DMS79 treated with DMSO at 0.1 percent for 48 hours (cell line): ENCODE results near the gene KANK3.
"Not testable (repeated sequence)": the region's sequence is repeated elsewhere in the genome, so short reads cannot be mapped to it uniquely, and the experiment has no call there.

ENCODE experiments used
- DNase-seq: peaks from one replicate; lab custom pipeline; 2025; lab: John Stamatoyannopoulos, UW

The KANK3 gene

DNA sequence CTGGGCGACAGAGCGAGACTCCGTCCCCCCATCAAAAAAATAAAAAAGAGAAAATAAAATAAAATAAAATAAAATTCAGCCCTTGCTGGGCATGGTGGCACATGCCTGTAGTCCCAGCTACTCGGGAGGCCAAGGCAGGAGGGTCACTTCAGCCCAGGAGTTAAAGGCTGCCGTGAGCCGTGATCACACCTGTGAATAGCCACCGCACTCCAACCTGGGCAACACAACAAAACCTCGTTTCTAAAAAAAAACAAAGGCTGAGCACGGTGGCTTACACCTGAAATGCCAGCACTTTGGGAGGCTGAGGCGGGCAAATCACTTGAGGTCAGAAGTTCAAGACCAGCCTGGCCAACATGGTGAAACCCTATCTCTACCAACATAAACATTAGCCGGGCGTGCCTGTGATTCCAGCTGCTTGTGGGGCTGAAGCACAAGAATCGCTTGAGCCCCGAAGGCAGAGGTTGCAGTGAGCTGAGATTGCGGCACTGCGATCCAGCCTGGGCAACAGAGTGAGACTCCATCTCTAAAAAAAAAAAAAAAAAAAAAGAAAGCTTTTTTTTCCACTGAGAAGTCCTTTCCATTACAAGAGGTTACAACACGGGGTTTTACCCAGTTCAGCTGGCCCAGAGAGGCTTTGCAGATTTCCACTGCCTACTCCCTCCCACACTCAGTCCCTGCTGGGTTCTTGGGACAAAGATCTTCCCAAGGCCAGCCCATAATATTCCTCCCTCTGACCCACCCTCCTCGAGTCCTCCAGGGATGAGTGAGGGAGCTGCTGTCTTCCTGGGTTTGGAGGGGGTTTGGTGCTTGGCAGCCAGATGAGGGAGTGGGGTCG is 27.3 kb upstream of the KANK3 start:
- DNase-seq, result no peak

DNA sequence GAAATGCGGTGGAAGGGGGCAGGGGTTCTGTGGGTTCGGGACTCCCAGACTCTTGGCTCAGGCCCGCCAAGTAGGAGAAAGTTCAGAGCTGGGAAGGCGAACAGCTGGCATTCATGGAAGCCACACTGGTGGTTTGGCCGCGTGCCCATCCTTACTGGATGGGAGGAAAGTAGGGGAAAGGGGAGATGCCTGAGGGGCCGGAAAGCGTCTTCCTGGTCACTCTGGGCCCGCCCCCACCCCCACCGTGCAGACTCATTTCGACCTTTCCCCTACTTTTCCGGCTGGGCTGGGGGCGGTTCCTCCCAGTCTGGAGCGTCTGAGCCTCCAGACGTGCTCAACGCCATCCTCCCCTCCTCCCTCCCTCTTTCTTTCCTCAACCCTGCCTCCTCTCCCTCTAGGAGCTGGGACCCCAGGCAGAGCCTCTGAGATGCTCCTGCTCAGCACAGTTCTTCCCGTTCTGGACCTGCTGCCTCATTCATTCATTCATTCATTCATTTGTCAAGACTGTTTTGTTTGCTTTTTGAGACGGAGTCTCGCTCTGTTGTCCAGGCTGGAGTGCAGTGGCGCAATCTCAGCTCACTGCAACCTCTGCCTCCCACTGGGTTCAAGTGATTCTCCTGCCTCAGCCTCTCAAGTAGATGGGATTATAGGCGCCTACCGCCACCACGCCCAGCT is 24.4 kb upstream of the KANK3 start:
- peak; percentile 84 for DNase-seq

DNA sequence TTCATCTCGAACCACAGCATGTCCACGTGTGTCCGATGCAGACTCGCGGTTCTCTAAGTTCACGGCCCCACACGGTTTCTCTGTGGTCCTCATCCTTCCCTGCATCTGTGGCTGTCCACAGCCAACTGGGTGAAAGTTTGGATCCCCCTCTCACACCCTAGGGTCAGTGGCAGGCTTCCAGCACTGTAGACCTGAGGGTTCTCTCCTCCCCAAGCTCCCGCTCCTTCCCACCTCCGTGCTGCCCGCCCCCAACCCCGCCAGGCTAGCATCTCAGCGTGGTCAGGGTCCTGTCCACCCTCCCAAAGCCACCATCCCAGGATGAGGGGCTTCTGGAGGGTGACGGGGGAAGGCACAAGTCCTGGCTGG is 23.9 kb upstream of the KANK3 start:
- no peak for DNase-seq

DNA sequence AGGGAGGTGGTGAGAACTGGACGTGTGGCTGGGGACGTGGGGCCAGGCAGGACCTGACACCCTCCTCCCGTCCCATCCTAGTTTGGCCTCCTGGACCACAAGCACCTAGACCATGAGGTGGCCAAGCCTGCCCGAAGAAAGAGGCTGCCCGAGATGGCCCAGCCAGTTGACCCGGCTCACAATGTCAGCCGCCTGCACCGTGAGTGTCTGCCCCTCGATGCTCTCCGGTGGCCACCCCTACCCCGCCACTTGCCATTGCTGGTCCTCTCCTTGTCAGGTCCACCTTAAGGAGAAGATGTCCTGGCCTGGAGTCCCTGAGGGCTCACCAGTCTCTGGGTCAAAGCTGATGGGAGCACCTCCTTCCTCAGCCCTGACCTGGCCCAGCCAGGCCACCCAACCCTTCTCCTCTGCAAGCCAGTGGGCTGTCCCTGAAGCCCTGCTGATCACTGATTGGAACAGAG is 23.1 kb upstream of the KANK3 start:
- no peak for DNase-seq

DNA sequence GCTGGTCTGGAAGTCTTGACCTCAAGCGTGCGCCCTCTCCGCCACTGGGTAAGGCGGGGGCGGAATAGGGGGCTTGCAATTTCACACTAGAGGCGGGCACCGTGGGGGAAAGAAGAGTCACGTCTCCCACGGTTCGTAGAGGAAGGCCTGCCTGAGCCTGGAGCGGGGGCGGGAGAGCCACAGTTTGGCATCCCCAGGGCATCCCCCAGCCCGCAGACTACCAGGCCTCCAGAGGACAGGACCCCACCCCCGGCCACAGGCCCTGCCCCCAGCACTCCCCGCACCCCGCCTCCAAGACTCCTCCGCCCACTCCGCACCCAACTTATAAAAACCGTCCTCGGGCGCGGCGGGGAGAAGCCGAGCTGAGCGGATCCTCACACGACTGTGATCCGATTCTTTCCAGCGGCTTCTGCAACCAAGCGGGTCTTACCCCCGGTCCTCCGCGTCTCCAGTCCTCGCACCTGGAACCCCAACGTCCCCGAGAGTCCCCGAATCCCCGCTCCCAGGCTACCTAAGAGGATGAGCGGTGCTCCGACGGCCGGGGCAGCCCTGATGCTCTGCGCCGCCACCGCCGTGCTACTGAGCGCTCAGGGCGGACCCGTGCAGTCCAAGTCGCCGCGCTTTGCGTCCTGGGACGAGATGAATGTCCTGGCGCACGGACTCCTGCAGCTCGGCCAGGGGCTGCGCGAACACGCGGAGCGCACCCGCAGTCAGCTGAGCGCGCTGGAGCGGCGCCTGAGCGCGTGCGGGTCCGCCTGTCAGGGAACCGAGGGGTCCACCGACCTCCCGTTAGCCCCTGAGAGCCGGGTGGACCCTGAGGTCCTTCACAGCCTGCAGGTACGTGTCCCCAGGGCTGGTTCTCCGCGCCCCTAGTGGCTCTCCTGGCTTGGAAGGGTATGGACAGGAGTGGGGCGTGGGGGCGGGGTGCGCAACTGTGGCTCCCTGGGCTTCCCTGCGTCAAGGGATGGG is 21.0 kb upstream of the KANK3 start, which contains the start of gene ANGPTL4:
Gene ANGPTL4, plus strand, starts transcription at position 353 of the 969 bp plus-strand sequence. Its CDS starts 167 bp downstream, at position 520.
- peak; percentile 30 for DNase-seq

DNA sequence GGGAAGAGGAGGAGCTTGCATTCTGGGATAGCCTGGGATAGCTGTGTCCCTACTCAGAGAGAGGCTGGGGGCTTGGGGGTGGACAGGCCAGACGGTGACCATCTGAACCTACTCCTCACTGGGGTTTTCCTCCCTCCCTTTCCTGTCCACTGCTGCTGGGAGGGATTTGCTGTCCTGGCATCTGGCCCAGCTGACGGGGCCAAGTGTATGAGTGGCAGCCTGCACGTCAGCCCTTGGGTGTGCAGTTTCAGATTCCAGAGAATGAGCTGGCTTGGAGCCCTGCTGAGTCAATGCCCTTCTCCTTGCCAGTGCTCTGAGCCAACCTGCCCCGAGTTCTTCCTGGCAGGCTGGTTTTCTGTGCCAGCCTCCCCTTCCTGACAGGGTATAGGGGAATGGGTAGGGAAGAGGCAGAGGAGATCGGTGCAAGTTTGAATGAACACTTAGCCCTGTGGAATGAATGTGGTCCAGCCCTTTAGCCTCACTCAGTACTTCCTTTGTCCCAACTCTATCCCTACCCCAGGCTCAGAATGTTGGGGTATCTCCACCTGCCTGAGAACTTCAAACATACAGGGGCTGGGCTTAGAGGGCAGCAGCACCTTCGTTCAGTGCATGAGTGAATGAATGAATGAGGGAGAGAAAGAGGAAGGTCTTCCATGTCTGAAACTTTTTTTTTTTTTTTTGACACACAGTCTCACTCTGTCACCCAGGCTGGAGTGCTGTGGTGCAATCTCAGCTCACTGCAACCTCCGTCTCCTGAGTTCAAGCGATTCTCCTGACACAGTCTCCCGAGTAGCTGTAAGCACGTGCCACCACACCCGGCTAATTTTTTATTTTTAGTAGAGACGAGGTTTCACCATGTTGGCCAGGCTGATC is 19.1 kb upstream of the KANK3 start:
- DNase-seq, result peak; percentile 89

DNA sequence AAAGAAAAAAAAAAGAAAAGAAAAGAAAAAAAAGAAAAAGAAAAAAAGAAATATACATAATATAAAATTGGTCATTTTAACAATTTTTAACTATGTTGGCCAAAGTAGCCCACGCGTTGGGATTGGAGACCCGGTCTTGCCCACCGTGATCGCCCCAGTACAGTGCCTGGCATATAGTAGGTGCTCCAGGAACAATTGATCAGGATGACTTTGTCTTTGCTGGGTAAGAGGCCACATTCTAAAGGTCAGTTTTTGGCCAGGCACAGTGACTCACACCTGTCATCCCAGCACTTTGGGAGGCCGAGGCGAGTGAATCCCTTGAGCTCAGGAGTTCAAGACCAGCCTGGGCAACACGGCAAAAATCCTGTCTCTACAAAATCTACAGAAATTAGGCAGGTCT is 17.1 kb upstream of the KANK3 start:
- DNase-seq, result no peak

DNA sequence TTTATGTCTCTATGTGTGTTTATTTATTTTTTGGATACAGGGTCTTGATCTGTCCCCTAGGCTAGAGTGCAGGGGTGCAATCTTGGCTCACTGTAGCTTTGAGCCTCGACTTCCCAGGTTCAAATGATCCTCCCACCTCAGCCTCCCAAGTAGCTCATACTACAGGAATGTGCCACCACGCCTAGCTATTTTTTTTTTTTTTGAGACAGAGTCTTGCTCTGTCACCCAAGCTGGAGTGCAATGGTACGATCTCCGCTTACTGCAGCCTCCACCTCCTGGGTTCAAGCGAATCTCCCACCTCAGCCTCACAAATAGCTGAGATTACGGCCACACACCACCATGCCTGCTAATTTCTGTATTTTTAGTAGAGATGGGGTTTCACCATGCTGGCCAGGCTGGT is 15.9 kb upstream of the KANK3 start:
- DNase-seq, result no peak

DNA sequence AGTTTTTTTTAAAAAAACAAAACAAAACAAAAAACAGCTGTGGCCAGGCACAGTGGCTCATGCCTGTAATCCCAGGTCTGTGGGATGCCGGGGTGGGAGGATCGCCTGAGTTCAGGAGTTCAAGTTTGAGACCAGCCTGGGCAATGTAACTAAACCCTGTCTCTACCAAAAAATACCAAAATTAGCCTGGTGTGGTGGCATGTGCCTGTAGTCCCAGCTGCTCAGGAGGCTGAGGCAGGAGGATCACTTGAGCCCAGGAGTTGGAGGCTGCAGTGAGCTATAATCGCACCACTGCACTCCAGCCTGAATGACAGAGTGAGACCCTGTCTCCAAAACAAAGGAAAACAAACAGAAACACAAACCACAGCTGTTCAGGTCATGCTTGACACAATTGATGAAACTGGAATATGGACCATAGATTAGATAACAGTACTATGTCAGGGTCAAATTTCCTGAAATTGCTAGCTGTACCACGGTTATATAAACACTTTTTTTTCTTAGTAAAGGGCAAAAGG is 14.0 kb upstream of the KANK3 start:
- DNase-seq, result no peak

DNA sequence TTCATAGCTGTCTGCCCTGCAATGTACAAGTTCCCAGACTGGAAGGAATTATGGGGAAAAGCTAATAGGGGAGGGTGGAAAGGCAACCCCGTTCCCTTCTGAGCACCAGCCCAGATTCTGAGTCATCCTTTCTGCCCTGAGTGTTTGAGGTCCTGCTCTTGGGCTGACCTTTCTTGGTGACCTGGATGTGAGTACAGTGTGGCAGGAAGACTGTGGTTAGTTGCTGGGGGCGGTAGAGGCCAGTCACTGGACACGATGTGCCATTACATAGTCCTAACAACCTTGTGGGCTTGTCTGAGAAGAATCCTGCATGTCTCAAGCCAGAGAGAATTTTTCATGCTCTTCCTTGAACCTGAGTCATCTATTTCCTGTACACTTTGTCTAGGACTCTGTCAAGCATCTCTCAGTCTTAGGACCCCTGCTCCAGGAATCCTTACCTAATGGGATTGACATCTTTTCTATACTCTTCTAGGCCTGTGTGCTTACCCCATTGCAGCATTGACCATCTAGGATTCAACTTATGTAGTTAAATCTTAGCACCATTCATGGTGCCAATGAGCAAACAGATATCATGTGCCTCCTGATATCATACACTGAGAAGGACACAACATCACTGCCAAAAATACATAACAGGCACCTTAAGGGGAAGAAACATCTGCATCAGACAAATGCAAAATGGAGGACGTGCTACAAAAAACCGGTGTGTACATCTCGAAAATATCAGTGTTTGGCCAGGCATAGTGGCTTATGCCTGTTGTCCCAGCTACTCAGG is 12.8 kb upstream of the KANK3 start:
- no peak for DNase-seq

DNA sequence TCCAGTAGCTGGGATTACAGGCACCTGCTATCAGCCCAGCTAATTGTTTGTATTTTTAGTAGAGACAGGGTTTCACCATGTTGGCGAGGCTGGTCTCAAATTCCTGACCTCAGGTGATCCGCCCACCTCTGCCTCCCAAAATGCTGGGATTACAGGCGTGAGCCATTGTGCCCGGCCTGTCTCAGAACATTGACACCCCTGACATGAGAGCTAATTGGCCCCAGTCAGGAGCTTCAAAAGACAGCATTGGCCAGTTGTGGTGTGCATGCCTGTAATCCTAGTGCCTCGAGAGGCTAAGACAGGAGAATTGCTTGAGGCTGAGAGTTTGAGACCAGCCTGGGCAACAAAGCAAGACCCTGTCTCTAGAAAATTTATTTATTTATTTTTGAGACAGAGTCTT is 9.8 kb upstream of the KANK3 start:
- DNase-seq, result not testable (repeated sequence)

DNA sequence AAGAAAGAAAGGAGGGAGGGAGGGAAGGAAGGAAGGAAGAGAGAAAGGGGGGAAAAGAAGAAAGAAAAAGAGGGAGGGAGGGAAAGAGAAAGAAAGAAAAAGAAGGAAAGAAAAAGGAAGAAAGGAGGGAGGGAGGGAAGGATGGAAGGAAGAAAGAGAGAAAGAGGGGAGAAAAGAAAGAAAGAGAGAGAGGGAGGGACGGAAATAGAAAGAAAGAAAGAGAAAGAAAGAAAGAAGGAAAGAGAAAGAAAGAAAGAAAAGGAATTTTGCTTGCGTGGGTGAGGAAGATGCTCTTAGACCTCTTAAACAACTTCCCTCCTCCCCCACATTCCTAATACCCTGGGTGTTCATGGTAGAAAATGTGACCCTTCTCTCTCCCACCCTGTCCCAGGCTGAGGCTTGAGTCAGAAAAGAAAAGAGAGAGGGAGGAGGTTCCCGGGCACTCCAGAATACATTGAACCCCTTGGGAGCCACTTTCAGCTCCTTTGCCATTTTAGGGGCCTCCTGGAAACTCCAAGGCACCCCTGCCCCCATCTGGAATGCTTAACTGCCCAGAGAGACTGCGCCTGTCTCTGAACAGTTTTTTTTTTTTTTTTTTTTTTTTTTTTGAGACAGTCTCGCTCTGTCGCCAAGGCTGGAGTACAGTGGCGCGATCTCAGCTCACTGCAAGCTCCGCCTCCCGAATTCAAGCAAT is 9.2 kb upstream of the KANK3 start:
- peak; percentile 41 for DNase-seq

DNA sequence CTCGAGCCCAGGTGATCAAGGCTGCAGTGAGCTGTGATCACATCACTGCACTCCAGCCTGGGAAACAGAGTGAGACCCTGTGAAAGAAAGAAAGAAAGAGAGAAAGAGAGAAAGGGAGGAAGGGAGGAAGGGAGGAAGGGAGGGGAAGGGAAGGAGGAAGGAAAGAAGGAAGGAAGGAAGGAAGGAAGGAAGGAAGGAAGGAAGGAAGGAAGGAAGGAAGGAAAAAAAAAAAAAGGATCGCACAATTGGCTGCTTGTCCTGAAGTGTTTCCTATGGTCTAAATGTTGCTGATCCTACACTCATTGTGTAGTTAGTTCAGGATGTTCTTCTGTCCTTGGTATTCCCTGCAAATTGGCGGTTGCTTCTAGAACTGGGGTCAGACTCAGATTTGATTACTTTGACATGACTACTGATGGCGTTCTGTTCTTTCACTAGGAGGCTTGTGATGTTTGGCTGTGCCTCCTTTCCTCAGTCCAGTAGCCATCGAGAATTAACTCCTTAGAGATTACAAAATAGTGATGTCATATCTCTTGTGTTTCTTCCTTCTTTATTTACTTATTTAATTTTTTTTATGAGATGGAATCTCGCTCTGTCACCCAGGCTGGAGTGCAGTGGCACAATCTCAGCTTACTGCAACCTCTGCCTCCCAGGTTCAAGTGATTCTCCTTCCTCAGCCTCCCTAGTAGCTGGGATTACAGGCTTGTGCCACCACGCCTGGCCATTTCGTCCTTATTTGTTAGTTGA is 6.7 kb upstream of the KANK3 start:
- not testable (repeated sequence) for DNase-seq

DNA sequence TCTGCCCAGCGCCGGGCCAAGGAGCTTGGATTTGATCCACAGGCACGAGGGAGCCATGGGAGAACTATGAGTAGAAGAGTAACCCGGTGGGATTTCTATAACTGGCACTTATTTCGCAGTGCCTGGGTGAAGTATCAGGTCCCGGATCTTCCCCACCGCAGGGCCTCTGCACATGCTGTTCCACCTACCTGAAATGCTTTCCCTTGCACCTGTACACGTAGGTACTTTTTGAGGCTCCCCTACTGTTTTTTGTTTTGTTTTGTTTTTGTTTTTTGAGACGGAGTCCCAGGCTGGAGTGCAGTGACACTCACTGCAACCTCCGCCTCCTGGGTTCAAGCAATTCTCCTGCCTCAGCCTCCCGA is 402 bp upstream of the KANK3 start:
- DNase-seq, result no peak

DNA sequence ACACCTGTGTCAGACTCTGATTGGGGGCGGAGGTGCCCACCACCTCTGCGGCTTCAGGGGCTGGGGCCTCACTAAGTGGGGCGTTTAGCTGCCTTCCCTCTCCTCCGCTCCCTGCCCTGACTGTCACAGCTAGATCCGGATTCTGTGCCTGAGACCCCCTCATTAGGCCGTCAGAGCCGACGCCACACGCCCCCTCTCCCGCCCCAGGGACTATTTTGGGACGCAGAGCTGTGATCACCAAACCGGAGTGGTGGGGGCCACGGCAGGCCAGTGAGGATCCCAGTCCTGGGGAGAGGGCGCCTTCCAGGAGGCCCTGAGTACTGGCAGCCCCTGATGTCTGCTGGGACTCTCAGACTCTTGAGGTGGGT is 762 bp downstream of the KANK3 start:
- no peak for DNase-seq

DNA sequence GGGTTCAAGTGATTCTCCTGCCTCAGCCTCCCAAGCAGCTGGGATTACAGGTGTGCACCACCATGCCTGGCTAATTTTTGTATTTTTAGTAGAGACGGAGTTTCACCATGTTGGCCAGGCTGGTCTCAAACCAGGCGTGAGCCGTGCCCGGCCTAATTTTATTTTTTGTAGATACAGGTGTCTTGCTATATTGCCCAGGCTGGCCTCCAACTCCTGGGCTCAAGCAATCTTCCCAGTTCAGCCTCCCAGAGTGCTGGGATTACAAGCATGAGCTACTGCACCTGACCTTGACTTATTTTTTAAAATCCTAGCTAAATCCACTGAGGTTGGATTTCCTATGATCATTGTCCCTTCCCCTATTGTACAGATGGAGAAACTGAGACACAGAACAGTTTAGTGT is 1.6 kb downstream of the KANK3 start:
- DNase-seq, result not testable (repeated sequence)

DNA sequence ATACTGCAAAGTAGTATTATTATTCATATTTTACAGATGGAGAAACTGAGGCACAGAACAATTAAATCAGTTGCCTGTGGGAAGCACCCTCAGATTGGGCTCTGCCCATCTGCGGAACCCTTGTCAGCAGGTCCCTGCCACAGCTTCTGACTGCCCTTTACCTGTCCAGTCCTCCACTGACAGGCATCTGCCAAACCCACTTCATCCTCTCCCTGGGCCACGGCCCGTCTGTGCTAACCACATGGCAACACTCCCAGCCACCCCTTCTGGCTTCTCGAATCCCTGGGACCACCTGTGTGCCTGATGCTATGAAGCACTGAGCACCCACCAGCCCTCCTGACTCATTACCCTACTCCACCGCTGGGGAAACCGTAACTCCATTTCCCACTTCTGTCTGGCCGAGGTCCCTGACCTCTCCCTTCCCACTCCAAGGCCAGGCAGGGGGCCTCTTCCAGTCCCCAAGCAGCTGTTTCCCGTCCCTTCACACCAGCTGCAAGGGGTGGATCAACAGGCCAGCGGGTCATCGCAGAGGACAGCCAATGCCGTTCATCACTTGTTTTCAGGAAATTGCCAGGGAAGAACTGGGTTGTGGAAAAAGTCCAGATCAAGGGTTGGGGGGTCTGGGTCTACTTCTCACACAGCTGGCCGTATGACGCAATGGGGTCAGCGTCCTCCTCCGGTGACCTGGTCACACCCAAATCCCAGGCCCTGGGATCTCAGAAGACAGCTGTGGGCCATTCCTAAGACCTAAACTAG is 2.5 kb downstream of the KANK3 start:
- DNase-seq, result no peak

DNA sequence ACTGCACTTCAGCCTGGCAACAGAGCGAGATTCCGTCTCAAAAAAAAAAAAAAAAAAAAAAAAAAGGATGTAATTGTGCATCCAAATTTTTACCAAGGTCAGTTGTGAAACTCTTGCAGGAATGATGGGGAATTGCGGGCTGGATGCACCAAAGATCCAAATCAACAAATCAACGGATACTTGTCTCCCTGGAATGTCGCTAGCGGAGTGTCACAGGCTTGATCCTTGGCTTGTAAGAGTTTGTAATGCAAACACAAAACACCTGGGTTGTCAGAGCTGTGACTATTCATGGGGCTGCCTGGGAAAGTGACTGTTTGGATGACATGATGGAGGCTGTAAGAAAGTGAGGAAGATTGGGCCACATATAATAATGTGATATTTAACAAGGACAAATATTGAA is 4.2 kb downstream of the KANK3 start:
- DNase-seq, result no peak
